Measurements from ENCODE around the gene RUFY4.

- TF ChIP-seq EP300 (IDR thresholded peaks at IDR 0.05; ENCODE audit: borderline replicate concordance) (no peak), YY1 (IDR thresholded peaks at IDR 0.05; ENCODE audit: low read depth) (no peak), FOXM1 (IDR thresholded peaks at IDR 0.05; ENCODE audit: borderline replicate concordance, low read depth) (no peak)
Observed at GRCh38 chr2:218028189-218028495, 40.9 kb upstream of the RUFY4 start.

Data from Ishikawa (cell line).